HG03520 (cell line): ENCODE results near the gene ZNF426.

Experiments used
- ATAC-seq: cut with Tn5 transposase; IDR thresholded peaks from one replicate; pipeline ENCODE4 v1.9.1; 2021; ENCODE audit warnings: mild to moderate bottlenecking, moderate library complexity; ENCODE audit not compliant: unreplicated experiment

ZNF426 gene

GRCh38 chr19:9498183-9498902, 40.1 kb downstream of the ZNF426 start, which contains the start of gene ZNF560:
Gene ZNF560, minus strand, starts transcription at chr19:9498616. Its CDS starts 23,303 bp downstream, at chr19:9475313.
- no peak for ATAC-seq

DNA sequence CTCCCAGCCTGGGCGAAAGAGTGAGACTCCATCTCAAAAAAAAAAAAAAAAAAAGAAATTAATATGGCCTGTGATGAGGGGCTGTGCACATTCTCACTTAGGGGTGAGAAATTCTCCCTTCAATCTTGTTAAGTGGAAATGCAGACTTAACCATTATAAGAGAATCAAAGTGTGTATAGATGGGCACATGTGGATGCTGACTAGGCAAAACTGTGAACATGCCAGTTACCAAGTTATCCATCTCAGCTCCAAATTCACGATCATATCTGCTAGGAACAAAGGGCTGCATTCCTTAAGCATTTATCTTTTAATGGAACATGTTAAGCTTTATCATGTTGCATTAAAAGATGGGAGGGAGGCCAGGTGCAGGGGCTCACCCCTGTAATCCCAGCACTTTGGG, 44.3 kb downstream of the ZNF426 start:
- no peak for ATAC-seq

- no peak for ATAC-seq
Observed at GRCh38 chr19:9487016-9487415, 51.4 kb downstream of the ZNF426 start.

GRCh38 chr19:9485140-9485539, 53.3 kb downstream of the ZNF426 start:
- no peak for ATAC-seq

DNA sequence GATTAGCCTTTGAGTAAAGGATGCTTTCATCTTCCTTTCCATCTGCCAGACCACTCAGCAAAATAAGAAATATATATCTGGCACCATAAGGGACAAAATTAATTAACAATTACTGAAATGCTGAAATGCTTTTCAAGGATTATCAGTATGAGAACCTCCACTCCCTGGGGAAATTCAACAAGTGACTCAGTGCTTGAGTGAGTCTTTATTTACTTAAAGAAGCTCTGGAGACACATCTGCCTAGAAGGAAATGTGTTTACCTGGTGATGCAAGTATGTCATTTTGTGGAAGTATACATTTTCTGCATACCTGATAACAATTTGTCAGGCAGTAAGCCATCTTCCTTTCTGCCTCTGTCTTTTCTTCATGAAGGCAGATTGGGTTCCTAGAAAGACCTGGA, 63.5 kb downstream of the ZNF426 start:
- ATAC-seq, result no peak
